Measurements from ENCODE around the gene TNFAIP8L2. TPM values are rescaled to one million over a fixed set of nuclear protein-coding genes. Genes with fewer than 3 reads are reported as not detected.
"Not testable (repeated sequence)": the region's sequence is repeated elsewhere in the genome, so short reads cannot be mapped to it uniquely, and the experiment has no call there.

TNFAIP8L2 gene
- total and polyA plus RNA-seq, 2 experiments from 2014 or later = 0.20 to 0.45 TPM

DNA sequence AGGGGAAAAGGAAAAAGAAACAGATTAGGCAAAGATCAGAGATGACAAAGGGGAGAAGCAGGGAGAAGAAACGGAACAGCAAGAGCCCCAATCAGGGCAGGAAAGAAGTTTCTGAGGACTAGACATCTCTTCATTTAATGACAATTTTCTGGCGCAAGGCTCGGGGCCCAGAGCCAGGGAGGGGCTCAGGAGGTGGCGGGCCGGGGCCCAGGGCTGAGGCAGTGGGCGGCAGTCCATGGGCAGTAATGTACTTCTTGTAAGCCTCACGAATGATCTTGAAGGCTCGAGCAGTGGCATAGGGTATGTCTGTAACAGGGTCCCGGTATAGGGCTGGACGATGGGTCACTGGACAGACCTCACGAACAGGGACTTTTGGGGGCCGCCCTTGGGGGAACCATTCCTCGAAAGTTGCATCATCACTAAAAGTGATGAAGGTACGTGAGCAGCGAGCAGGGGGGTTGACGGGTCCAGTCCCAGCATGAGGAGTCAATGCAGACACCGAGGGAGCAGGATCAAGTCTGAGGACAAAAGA lies 20.1 kb downstream of the TNFAIP8L2 start:
- H3K27ac ChIP-seq = no peak overlapping the region
- H3K27me3 ChIP-seq = no peaks in the 10 kb centered on the region
- peaks cover 28% of the 10 kb centered on the region for H3K36me3 ChIP-seq
- no peak for TF ChIP-seq CTCF (IDR thresholded peaks at IDR 0.05; ENCODE audit: low read depth, low read length)
- no peaks in the 10 kb centered on the region for H3K9me3 ChIP-seq (ENCODE audit: low read depth)
- H3K4me3 ChIP-seq = no peak overlapping the region
- H3K4me1 ChIP-seq (ENCODE audit: low read depth) = no peaks in the 10 kb centered on the region
- DNase-seq (ENCODE audit: low read depth in 1 of 2, low spot score in 1 of 2) = no peak

DNA sequence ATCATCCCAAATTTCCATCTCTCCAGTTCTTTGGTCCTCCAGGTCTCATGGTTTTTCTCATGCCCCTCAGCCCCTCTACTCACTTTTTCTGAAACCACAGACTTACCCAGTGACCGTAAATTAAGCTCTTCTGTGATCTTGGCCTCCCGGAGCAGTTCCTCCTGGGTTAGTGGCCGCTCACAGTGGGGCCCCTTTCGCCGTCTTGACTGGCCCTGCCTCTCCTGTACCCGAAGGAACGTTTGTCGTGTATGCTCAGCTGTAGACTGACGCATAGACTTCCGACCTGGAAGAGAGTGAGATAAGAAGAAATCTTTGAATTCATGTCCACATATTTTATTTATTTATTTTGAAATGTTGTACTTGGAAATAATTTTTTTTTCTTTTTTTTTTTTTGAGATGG lies 27.8 kb downstream of the TNFAIP8L2 start:
- Histone ChIP-seq H3K9me3 (ENCODE audit: low read depth) (no peaks in the 10 kb centered on the region), H3K4me1 (ENCODE audit: low read depth) (no peaks in the 10 kb centered on the region), H3K36me3 (peaks cover 33% of the 10 kb centered on the region), H3K4me3 (no peak overlapping the region), H3K27me3 (no peaks in the 10 kb centered on the region), H3K27ac (no peak overlapping the region)
- DNase-seq (ENCODE audit: low read depth in 1 of 2, low spot score in 1 of 2) = no peak
- no peak for TF ChIP-seq CTCF (IDR thresholded peaks at IDR 0.05; ENCODE audit: low read depth, low read length)

DNA sequence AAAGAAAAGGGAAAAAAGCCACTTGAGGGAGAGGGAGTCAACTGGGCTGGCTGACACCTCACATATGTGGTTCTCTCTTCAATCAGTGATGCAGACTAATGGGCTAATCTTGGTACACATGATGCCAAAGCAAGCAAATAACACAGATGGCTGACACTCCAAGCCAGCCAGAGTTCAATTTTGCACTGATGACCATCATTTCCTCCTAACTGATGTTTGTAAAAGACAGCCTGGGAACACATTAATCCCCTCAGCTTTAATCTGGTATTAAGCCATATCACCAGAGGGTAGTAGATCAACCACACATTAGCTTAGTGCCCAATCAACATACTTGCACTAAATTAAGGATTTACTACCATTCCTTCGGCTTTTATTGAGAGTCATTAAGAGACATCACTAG lies 30.8 kb downstream of the TNFAIP8L2 start:
- Histone ChIP-seq H3K36me3 (peaks cover 20% of the 10 kb centered on the region), H3K27ac (no peak overlapping the region), H3K4me3 (no peak overlapping the region), H3K27me3 (no peaks in the 10 kb centered on the region), H3K9me3 (ENCODE audit: low read depth) (no peaks in the 10 kb centered on the region), H3K4me1 (ENCODE audit: low read depth) (no peaks in the 10 kb centered on the region)
- TF ChIP-seq CTCF (IDR thresholded peaks at IDR 0.05; ENCODE audit: low read depth, low read length) = no peak
- no peak for DNase-seq (ENCODE audit: low read depth in 1 of 2, low spot score in 1 of 2)

DNA sequence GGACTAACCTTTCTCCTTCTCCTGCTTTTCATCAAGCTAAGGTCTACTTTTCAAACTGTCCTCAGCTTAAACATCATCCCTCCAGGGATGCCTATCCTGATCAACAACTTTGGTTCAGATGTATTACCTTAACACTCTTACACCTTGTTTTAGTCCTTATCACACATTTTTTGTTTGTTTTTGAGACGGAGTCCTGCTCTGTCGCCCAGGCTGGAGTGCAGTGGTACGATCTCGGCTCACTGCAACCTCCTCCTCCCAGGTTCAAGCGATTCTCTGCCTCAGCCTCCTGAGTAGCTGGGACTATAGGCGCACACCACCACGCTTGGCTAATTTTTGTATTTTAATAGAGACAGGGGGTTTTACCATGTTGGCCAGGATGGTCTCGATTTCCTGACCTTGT lies 32.2 kb downstream of the TNFAIP8L2 start:
- not testable (repeated sequence) for H3K4me1 ChIP-seq (ENCODE audit: low read depth); H3K27me3 ChIP-seq; H3K36me3 ChIP-seq; DNase-seq (ENCODE audit: low read depth in 1 of 2, low spot score in 1 of 2); H3K9me3 ChIP-seq (ENCODE audit: low read depth)
- Histone ChIP-seq H3K27ac (peak overlapping the region; percentile 93), H3K4me3 (peak overlapping the region; percentile 84)

- H3K27me3 ChIP-seq = no peaks in the 10 kb centered on the region
- peak within 1 kb of the TSS; percentile 84 for H3K4me3 ChIP-seq
- peak; percentile 91 to 93 for DNase-seq (ENCODE audit: low read depth in 1 of 2, low spot score in 1 of 2)
- H3K4me1 ChIP-seq (ENCODE audit: low read depth) = no peaks in the 10 kb centered on the region
- TF ChIP-seq CTCF (IDR thresholded peaks at IDR 0.05; ENCODE audit: low read depth, low read length) = no peak
- no peaks in the 10 kb centered on the region for H3K36me3 ChIP-seq
- H3K9me3 ChIP-seq (ENCODE audit: low read depth) = no peaks in the 10 kb centered on the region
- H3K27ac ChIP-seq = peak within 1 kb of the TSS; percentile 93
These were observed 33.4 kb downstream of the TNFAIP8L2 start, which contains the start of gene VPS72 for GRCh38 chr1:151189637-151190445. TSS of gene VPS72 (minus strand) at chr1:151190197. CDS start at chr1:151190121, 76 bp downstream.

GRCh38 chr1:151192047-151192446 lies 35.6 kb downstream of the TNFAIP8L2 start:
- no peak overlapping the region for H3K27ac ChIP-seq
- DNase-seq (ENCODE audit: low read depth in 1 of 2, low spot score in 1 of 2) = no peak
- H3K9me3 ChIP-seq (ENCODE audit: low read depth) = no peaks in the 10 kb centered on the region
- no peaks in the 10 kb centered on the region for H3K27me3 ChIP-seq
- H3K36me3 ChIP-seq = no peaks in the 10 kb centered on the region
- TF ChIP-seq CTCF (IDR thresholded peaks at IDR 0.05; ENCODE audit: low read depth, low read length) = no peak
- H3K4me3 ChIP-seq = no peak overlapping the region
- H3K4me1 ChIP-seq (ENCODE audit: low read depth) = no peaks in the 10 kb centered on the region
